ENCODE data around the gene EFNA4.

EFNA4 gene

GRCh38 chr1:155073377-155074242 is 10.1 kb downstream of the EFNA4 start:
- no peak for DNase-seq (ENCODE audit: low spot score)

GRCh38 chr1:155075535-155075934 is 12.0 kb downstream of the EFNA4 start:
- DNase-seq (ENCODE audit: low spot score) = no peak

GRCh38 chr1:155076371-155076770 is 12.8 kb downstream of the EFNA4 start:
- no peak for DNase-seq (ENCODE audit: low spot score)

GRCh38 chr1:155077346-155077745 is 13.8 kb downstream of the EFNA4 start:
- DNase-seq (ENCODE audit: low spot score) = no peak

GRCh38 chr1:155077758-155078445 is 14.4 kb downstream of the EFNA4 start:
- DNase-seq (ENCODE audit: low spot score) = no peak

- peak; percentile 89 for DNase-seq (ENCODE audit: low spot score)
Observed at GRCh38 chr1:155078469-155079209, 15.1 kb downstream of the EFNA4 start, which contains the start of gene EFNA3. Gene EFNA3, plus strand, starts transcription at chr1:155078837. Its CDS starts 105 bp downstream, at chr1:155078942.

- no peak for DNase-seq (ENCODE audit: low spot score)
Observed at GRCh38 chr1:155079210-155079486, 15.6 kb downstream of the EFNA4 start.

- DNase-seq (ENCODE audit: low spot score) = no peak
Observed at GRCh38 chr1:155079487-155080311, 16.2 kb downstream of the EFNA4 start.

- DNase-seq (ENCODE audit: low spot score) = peak; percentile 91
Observed at GRCh38 chr1:155080312-155081228, 17.0 kb downstream of the EFNA4 start.

- peak; percentile 70 for DNase-seq (ENCODE audit: low spot score)
Observed at GRCh38 chr1:155081472-155082300, 18.1 kb downstream of the EFNA4 start.

GRCh38 chr1:155082301-155083051 is 18.9 kb downstream of the EFNA4 start:
- DNase-seq (ENCODE audit: low spot score) = peak; percentile 62

GRCh38 chr1:155083052-155083541 is 19.6 kb downstream of the EFNA4 start:
- peak; percentile 49 for DNase-seq (ENCODE audit: low spot score)

GRCh38 chr1:155083865-155084721 is 20.6 kb downstream of the EFNA4 start:
- DNase-seq (ENCODE audit: low spot score) = no peak

GRCh38 chr1:155084722-155085503 is 21.4 kb downstream of the EFNA4 start:
- DNase-seq (ENCODE audit: low spot score) = peak; percentile 95

GRCh38 chr1:155085504-155086127 is 22.1 kb downstream of the EFNA4 start:
- no peak for DNase-seq (ENCODE audit: low spot score)

GRCh38 chr1:155086128-155086741 is 22.7 kb downstream of the EFNA4 start:
- DNase-seq (ENCODE audit: low spot score) = peak; percentile 91
